GM19240 (cell line): ENCODE results near the gene ZNF407.

Experiments
- DNase-seq: peaks from one replicate; pipeline ENCODE4 v3.0.0; 2011; ENCODE audit warnings: low spot score; ENCODE audit not compliant: insufficient read length

ZNF407 gene

DNA sequence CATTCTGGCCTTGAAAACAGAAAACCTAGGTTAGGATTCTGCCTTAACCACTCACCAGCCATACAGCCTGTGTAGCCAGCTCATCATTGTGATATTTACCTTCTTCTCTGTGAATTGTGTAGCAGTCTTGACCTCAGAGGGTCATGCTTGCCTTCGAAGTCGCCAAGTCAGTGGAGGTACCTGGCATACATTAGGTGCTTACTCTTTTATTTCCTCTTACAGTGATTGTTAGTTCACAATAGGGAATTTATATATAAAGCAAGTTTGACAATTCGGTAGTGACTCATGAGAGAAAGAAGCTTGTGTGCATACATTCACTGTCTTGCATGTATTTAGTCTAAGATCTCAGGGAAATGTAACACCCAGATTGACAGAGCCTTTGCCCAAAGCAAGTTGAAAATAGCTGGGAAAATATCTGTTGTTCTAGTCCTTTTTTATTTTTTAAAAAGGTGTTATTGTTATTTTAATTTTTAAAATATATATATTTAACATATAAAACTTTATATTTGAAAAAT, 320.7 kb downstream of the ZNF407 start:
- DNase-seq = no peak

DNA sequence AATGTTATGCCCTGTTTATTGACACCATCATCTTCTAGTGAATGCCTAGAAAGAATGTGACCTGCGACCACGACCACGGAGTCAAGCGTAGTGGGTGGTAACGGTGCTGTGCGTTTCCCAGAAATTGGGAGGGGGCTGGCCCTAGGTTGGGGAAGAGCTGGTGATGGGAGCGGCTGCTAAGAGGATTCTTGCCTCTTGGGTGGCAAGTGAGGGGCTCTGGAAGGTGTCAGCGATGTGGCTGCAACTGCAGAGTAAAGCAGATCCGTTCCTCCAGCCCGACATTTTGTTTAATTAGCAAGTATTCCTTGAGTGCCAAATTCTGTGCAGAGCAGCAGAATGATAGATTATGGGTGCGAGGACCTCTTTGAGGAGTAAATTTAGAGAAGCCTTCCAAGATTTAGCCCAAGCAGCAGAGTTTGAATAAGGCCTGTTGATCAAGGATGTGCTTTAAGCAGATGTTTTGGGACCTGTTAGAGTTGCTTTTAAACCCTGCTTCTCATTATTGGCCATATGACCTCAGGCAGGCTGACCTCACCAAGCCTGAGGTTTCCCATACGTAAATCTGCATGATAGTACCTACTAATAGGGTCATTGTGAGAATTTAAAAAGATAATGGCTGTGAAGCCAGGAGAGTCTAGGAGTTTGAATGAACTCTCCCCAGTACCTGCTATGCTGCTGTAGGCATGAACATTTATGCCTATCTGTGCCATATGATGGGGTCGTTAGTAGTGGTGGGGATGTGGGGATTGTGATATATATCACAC, 323.6 kb downstream of the ZNF407 start:
- DNase-seq = no peak

DNA sequence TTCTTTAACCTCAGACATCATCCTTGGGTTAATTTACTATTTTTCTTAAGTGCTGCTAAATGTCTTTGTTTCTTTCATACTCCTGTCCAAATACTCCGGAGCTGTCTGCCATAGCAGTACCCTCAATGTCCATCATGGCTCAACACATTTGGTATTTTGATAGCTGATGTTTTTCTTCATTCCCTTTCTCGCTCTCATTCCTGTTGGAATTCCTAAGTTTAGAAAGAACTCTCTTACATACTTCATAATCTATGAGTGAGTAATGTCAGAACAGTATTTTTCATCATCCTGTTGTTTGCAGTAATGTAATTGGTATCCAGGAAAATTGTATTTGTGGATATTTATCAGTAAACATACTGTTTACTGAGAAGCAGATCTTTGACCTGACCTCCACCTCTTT, 328.4 kb downstream of the ZNF407 start:
- DNase-seq = no peak

DNA sequence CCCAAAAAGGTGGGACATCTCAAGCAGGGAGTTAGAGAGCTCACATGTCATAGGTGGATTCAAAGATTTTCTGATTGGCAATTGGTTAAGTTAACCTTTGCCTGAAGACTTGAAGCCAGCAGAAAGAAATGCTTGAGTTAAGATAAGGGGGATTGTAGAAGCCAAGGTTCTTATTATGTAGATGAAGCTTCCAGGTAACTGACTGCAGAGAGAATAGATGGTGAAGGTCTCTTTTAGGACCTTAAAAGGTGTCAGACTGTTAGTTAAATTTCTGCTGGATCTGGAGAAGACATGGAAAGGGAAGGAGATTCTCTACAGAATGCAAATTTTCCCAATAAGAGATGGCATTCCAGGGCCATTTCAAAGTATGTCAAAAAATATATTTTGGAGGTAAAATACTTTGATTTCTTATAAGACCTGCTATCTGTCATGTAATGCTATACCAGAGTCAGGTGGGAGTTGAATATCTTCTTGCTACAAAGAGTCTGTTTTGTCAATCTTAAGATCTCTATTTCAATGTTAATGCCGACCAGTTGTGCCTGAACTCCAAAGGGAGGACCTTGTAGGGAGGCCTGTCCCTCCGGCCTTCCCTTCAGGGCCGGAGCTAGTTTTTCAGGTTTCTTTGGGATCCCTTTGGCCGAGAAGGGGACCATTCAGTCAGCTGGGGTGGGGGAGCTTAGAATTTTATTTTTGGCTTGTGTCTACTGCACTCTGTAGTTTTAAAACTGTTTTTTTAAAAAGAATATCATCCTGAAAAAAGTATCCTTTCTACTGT, 330.7 kb downstream of the ZNF407 start:
- DNase-seq = no peak

DNA sequence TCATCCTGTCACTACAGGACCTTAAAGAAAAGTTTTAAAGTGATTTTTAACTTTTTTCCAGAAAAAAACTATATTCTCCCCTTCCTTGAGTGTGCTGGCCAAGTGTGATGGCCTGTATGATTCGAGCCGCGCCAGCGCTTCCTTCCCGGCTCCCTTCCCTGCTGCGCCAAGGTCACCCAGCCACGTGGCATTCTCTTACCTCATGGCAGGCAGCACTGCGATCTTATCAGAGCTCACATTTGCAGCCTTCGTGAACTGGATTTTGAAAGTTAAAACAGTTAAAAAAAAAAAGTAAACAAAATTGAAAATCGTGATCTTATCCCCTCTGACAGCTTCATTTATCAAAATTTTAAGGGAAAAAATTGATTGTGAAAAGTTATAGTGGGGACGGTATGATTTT, 331.4 kb downstream of the ZNF407 start:
- no peak for DNase-seq

DNA sequence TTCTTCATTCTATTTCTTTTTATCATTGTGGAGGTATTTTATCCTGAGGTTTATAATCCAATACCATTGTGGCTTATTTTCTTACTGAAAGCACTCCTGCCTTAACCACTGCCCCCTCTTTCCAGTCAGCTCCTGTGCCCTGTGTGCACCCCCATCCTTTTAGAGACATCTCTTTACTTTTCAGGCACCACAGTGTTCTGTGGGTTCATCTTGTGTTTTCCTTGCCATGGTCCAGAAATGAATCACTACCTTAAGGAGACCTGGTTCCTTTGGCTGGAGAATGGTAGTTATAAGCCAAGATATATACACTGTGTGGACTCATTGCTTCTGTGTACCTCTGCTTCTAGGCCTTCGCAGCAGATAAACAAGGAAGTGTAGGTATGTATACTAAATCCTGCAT, 332.9 kb downstream of the ZNF407 start:
- no peak for DNase-seq

DNA sequence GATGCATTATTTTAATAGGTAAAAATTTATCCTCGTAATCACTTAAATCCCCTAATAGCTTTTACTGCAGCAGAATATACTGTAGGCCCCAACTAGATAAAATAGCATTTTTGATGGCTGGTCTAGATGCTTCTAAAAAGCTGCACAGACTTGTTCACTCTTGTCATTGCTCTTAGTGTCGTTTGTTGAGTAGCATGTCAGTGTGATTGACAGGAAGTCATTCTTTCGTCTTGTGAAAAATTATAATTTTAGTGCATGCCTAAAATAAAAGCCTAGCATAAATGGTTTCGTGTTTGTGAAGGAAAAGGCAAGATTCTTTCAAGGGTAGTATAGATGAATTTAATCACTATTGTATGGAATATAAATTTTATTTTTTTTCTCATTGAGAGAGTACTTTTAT, 336.3 kb downstream of the ZNF407 start:
- no peak for DNase-seq

DNA sequence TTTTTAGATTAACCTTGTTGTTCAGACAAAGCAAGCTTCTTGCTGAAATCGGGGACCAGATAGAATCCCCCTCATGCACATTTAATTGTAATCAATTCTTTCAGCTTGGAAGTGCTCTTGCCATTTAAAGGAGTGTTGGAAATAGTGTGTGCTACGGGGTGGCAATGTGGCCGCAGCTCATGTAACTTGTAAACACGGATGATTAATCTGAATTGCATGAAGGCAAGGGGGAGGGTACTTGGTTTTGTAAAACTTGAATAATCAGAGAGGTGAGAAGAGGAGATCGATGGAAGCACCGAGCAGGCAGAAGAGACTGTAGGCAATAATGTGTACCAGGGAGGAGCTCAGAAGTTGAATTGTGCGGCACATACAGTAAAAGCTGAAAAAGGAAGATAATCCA, 337.8 kb downstream of the ZNF407 start:
- no peak for DNase-seq

DNA sequence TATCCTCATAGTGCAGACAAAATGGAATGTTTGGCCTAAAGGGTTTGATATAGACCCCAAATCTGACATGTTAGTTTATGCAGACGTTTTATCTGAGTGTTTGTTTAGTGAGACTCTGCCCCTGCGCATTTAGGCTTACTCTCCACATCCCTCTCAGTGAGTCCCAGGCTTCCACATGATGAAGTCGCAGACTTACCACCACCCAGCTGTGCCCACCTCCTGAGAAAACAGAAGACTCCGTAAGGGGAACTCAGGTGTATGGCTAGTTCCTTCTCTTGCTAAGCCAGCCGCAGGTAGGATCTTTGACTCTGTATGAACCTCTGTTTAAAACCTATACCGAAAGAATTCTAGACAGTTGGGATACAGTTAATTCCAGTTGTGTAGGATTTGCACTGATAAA, 338.7 kb downstream of the ZNF407 start:
- no peak for DNase-seq

DNA sequence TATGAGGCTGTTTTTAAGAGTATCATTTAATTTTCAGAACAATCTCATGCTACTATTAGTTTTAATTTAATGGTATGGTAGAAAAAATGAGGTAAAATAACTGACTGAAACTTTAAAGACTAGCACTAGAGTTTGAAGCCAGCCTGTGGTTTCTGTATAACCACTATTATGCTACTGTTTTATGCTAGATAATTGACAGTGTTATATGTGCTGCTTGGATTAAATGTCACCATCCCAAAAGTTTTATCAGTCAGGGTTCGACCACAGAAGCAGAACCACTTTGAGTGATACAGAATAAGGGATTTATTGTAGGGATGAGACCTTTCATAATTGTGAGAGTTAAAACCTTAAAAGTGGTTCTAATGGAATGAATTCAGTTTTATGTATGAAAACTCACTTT, 339.6 kb downstream of the ZNF407 start:
- DNase-seq = no peak

DNA sequence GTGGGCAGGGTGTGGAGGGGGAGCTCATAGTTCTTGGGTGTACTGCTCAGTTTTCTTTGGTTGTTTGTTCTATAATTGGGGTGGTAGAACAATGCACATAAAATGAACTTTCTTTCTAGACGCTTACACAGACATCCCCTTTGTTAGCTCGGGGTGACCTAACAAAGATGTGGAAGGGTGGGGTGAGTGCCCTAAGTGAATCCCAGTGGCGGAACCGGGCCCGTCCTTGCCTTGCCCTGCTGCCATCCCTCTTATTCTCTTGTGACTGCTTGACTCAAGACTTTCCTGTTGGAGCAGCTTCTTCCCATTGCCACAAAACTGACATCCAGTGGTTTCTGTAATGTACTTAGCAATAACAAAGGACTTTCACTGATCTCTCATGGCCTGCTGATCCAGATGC, 343.2 kb downstream of the ZNF407 start:
- DNase-seq = no peak

DNA sequence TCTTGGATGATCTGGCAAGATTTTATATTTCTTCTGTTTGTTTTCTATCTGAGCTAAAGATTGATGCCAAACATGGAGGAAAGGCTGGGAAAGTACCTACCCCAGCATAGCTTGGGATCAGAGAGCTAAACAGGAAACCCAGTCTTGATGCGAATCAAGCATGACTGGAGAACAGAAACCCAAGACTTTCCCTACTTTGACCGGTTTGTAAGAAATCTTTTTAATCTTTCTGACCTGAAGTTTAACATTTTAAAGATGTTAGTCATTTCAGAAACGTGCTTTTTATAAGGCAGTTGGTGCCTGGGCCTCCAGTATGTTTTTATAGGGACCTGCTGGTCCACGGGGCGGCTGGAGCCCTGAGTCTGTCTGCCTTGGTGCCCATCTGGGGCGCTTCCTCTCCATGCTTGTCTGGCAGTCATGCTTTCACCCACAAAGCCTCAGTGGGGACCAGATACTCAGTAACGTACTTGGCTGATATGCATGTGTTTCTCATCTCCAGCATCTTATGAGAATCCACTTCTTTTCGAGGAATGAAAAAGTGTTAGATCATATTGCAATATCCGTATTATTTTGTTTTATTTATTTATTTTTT, 344.7 kb downstream of the ZNF407 start:
- DNase-seq = no peak

DNA sequence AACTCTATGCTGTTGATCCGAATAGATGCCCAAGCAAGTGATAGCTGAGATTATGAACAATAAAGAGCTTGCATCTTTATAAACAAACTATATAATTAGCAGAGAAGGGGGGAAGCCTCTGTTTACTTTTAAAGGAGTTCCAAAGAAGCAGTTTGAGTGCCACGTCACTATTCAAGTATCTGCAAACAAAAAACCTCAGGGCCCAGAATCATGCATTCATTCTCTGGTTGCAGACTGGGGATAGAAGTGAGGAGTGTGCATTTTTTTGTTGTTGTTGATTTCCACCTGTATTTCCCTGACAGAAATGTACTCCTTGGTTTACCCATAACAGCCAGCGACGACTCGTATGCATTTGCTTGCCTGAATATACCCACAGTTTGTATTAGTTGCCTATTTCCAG, 347.0 kb downstream of the ZNF407 start:
- no peak for DNase-seq

DNA sequence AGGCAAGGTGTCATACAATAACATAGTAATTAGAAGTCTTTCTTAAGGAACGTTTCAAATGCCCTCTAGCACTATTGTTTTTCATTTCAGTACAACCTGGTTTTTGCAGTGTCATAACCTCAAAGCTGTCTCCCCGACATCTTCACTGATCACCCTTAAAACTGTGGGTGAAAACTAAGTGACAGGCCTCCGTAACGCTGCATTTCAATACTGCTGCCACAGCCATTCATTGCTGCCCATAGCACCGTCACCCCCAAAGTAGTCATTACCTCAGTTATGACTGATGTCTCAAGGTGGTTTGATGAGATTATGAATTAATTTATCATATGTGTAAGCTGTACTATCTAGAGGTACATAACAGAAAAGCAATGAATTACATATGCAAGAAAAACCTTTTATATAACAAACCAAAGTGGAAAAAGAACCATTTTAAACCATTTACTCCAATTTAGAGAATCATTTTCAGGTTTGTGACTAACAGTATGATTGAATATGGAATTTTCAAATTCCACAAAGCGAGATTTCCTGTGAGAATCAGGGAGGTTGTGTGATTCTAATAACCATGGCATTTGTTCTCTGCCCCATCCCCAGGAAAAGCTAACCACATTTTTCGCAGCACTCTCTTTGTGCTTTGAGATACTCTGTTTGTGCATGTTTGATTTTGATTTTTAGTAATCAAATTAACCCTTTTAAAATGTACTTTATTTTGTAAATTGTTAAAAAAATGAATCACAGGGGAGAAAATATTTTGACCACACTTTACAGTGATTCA, 348.3 kb downstream of the ZNF407 start:
- no peak for DNase-seq

DNA sequence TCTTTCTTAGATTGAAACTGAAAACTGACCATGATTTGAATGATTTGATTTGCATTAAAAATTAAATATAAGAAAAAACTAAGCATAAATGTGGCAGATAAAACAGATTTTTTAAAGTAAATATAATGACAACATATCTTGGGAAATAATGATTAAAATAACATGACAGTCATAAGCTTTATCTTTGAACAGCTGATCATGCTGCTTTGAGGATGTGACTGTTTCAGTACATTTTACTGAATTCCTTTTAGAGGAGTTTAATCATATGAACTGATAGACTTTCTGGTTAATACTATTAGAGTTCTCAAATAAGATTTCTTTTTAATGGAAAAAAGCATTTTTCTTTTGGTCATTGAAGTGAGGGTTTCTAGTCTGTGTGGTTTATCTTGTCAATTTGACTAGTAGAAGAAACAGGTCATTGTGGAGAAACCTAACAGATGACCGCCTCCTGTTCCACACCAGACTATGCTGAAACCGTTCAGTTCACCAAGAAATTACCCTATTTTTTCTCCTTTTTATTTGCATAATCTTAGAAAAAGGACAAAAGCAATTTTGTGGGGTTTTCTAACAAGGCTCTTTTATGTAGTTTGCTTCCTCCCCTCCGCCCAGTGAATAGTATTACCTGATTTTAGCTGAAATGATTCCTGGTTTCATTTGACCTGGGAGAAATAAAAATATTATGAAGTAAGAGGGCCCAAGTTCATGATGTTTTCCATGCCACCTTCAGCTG, 349.1 kb downstream of the ZNF407 start:
- no peak for DNase-seq

DNA sequence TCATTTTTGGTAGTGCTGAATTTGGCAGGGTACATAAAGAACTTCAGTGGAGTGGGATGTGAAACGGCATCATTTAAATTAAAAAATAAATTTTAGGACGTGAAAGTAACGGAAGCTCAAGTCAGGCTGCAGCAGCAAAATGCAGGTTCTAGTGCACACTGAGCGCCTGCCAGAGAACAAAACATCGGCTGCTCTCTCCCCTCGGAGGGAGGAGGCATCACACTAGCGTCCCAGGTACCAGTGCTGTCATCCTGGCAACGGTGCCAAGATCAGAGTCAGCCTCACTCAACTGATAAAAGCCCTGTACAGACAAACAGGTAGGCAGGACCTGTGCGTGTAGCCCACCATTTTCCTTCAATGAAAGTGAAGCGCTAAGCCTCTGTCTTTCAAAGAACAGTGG, 349.7 kb downstream of the ZNF407 start:
- DNase-seq = no peak

DNA sequence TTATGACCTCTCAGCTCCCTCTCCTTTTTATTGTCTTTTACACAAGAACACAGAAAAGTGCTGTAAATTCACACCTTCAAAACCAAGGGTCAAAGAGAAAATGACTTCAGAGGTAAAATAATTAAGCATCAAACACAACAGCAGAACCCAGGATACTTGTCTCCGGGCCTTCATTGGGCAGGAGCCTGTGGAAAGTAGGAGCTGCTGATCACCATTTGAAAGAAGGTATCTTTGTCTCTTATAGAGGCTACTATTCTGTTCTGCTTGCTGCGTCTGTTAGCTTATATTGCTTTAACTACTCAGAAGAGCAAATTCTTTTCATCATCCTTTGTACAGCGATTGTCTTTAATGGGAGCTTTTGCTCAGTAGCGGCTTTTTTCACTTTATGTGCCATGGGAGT, 350.2 kb downstream of the ZNF407 start:
- DNase-seq = no peak

DNA sequence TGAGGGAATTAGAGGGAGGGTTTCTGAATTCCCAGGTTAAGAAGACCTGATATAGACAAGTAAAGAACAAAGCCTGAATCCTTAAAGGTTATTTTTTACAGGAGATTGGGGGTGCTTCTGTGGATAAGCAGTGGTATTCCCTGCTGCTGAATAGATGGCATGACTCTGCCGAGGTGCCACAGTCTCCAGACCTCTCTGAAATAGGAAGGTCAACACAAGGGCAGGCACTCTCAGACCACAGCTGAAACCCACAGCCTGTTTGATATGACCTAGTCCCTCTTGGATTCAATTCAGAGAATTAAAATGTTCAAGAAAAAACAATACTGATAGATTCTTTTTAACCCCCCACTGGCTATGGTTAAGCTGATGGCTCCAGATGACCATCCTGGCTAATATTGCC, 351.9 kb downstream of the ZNF407 start:
- DNase-seq = no peak

DNA sequence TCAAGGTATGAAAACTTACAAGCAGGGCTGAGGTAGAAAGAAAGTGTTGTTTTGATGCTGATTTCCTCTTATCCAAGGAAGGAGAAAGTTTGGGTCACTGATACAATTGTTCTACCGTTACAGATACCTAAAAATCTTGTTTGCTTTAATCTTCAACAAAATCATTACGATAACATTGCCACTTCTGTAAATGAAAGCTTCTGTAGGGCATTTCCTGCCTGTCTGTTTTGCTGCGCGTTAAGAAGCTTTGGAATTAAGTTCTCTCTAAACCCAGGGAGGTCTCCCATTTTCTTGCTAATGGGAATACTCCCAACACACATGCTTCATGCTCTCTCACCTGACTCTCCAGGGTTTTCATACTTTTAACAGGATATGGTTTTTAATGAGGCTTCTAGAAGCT, 352.8 kb downstream of the ZNF407 start:
- DNase-seq = no peak

DNA sequence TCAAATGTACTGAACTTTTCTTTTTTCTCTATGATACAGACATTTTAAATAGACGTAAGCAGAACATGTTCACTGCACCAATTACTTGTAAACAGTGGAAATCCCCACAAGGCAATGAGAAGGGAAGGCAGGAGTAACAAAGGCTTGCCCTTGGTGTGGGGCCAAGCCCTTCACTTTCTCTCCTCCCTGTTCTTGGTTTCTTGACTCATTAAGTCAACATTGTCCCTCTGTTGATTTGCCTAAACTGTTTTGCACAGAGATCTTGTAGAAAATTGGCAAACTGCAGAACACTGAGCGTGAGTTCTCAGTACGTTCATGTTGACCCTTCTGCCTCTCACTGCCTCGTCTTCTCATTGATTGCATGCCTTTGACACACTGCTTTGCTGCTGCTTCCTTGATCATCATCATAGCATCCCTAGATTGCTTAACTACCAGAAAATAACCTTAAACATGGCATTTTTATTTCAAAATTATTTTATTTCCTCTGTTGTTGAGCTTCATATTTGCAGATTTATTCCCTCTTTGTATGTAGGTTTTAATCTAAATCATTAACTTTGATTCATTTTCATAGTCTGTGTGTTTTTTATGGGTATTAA, 353.6 kb downstream of the ZNF407 start:
- no peak for DNase-seq
